Measurements from ENCODE around the gene PCDHB14.

Gene PCDHB14

GRCh38 chr5:141269195-141269594, 46.1 kb downstream of the PCDHB14 start:
- peak overlapping the region; percentile 31 for H3K27ac Mint-ChIP-seq
- no peak for ATAC-seq (replicated peaks)
- peaks cover 28 to 62% of the 10 kb centered on the region in 2 donors for H3K36me3 Mint-ChIP-seq
- no peak for DNase-seq
- H3K4me3 Mint-ChIP-seq, result no peak overlapping the region
- no peaks in the 10 kb centered on the region for H3K27me3 Mint-ChIP-seq
- no peaks in the 10 kb centered on the region for H3K4me1 Mint-ChIP-seq
- peaks cover 45% of the 10 kb centered on the region in 2 donors for H3K9me3 Mint-ChIP-seq

DNA sequence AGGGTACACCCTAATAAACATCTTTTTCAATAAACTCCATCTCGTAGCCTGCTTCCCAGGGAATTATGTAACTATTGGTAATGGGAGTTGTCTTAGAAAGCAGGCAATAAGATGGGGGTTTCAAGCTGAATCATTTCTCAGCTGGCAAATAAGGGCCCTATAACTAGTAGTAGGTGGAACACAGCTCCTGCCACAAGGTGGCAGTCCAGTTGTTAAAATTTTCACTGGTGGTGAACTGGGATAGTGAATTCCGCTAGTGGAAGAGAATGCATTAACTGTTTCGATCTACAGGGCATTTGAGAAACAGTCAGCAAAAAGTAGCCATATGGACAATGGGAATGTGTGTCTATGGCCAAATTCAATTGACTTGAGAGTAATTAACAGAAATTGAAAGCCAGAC, 49.8 kb downstream of the PCDHB14 start:
- Mint-ChIP-seq H3K4me1 (no peaks in the 10 kb centered on the region), H3K4me3 (no peak overlapping the region), H3K9me3 (peaks cover 46 to 57% of the 10 kb centered on the region in 2 donors), H3K27ac (no peak overlapping the region), H3K27me3 (no peaks in the 10 kb centered on the region), H3K36me3 (peaks cover 37 to 69% of the 10 kb centered on the region in 2 donors)
- DNase-seq (no peak), ATAC-seq (replicated peaks) (no peak)

All from stimulated activated naive B cell treated with anti-CD40 and anti-IgM and Interleukin-4, amounts not matched to agents 10 μg/mL and 1 μg/mL and 100 μg/mL, for 72 hours (primary cell).